HG03520 (cell line): ENCODE results near the gene CORO2A.

Source experiments
- ATAC-seq: cut with Tn5 transposase; IDR thresholded peaks from one replicate; pipeline ENCODE4 v1.9.1; 2021; ENCODE audit warnings: mild to moderate bottlenecking, moderate library complexity; ENCODE audit not compliant: unreplicated experiment

The CORO2A gene

GRCh38 chr9:98220911-98221310 is 28.5 kb upstream of the CORO2A start:
- ATAC-seq, result no peak

DNA sequence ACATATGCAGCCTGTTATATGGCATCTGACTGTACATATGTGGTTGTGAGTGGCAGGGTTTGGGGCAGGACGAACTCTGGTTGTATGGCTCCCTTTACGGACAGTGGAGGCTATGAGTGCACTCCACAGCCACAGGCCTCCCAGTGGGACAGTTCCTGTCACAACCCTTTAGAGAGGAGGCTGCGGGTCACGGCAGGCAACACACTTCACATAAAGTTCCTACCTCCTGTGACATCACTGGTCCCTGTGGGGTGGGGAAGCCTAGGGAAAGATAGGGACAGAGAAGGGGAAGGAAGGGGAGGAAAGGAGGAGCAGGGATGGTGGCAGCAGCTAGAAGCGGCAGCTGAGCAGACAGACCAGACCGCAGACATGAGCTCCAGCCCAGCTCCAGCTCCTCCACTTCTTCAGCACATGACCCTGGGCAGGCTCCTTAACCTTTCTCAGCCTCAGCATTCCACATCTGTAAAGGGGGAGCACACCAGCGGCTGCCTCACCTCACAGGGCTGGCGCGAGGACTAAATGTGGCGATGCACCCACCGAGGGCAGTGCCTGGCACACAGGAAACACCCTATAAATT is 27.4 kb upstream of the CORO2A start:
- no peak for ATAC-seq

GRCh38 chr9:98219364-98219716 is 26.9 kb upstream of the CORO2A start:
- ATAC-seq, result no peak

GRCh38 chr9:98218562-98219363 is 26.3 kb upstream of the CORO2A start:
- ATAC-seq, result no peak

DNA sequence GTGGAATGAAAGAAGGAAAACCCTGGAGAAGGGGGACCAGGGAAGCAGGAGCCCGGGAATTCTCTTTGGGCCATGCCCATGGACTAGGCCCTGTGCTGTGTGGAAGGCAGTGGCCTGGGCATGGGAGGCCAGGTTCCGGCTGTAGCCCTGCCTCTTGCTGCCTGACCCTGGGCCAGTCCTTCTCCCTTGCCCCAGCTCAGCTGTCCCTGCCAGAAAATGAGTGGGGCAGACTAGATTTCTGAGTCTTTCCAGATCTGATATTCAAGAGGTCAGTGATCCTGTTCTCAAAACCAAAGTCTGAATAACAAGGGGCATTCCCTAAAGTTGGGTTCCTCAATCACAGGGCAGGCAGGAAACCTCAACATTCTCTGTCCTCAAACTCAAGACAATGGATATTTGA is 24.8 kb upstream of the CORO2A start:
- no peak for ATAC-seq

DNA sequence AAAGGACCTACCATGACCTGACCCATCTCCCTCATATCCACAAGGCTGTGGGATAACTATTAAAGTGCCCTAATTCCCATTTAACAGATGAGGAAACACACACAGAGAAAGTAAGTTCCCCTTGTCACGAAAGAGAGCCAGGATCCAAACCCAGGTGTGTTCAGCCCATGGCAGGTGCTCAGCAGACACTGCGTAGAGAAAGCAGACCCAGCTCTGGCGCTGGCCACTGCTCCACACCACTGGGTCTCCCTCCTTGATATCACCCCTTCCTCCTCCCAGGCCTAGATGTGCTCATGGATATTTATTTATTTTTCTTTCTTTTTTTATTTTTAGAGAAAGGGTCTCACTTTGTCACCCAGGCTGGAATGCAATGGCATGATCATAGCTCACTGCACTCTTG is 24.0 kb upstream of the CORO2A start:
- ATAC-seq, result no peak

DNA sequence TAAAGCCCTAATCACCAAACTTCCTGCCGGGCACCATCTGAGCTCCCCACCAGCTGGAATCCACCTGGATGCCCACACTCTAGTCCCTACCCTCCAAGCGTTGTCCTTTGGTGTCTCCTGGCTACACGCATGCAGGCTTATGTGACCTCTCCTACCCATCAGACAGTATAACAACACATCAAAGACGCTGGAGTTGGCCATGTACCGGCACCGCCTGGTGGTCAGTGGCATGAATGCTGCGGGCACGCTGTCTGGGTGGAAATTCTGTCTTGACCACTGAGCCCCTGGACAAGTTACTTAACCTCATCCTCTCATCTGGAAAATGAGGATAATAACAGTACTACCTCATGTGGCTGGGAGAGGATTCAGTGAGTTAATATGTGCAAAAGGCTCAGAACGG is 23.4 kb upstream of the CORO2A start:
- ATAC-seq, result no peak

DNA sequence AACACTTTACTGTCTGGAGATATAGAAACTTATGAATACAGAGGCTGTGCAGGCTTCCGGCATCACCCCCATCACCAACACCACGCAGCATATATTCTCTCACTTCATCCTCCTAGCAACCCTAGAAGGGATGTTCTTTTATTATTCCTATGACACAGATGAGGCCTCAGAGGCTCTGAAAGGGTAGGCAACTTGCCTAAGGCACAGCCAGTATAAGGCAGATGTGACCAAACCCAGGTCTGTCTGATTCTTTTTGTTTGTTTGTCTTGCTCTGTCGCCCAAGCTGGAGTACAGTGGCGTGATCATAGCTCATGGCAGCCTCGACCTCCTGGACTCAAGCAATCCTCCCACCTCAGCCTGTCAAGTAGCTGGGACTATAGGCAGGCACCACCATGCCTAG is 22.8 kb upstream of the CORO2A start:
- ATAC-seq, result no peak

DNA sequence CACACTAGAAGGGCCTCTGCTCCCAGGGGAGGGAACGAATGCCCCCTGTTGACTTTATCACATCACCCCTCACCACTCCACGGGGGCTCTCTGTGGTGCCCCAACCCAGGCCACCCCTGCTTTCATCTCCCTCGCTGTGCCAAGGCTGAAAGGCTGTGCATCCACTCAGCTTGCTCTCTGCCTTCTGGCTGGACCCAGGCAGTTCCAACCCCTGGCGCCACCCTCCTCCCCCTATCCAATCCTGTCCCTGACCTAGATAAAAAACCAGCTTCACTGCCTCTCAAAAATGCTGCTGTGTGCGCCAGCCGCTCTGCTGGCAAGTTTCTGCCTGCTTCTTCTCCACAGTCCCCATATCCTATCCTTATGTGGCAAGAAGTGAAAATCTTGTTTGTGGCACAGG is 22.4 kb upstream of the CORO2A start:
- ATAC-seq, result no peak

DNA sequence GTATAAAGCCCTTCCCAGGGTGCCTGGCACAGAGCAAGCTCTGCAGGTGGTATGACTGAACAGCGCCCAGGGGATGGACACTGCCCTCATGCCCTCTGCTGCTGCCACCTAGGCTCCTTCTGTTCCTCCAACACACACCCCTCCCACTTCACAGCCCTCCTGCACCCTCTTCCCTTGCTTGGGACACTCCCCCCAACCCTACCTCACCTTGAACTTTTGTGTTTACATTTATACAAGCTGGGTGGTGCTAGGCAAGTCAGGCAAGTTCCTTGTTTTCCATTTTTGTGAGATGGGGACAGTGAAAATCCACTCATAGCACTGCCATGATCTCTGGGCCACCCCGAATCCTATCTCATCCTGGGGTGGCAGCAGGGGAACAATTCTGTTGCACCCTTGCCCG is 18.8 kb upstream of the CORO2A start:
- no peak for ATAC-seq

- no peak for ATAC-seq
Measured at GRCh38 chr9:98210435-98210834, 18.0 kb upstream of the CORO2A start.

GRCh38 chr9:98209530-98209929 is 17.1 kb upstream of the CORO2A start:
- no peak for ATAC-seq

- no peak for ATAC-seq
Measured at GRCh38 chr9:98208635-98209034, 16.2 kb upstream of the CORO2A start.

DNA sequence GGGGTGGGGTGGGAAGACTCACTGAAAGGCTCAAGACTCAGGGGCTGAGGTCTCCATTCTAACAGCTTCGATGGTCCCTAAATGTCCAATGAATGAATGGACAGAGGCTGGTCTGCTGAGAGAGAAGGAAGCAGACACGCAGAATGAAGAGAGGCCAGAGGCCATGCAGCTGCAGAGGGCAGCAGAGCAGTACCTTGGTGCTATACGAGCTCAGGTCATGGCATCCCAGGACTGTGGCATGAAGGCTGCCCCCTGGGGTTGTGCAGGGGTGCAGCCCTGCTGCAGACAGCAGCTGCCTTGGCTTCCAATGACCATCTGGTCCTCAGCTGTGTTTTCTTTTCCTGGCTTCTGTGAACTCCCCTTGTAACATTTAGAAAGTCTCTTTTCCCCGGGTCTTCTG is 15.2 kb upstream of the CORO2A start:
- no peak for ATAC-seq

DNA sequence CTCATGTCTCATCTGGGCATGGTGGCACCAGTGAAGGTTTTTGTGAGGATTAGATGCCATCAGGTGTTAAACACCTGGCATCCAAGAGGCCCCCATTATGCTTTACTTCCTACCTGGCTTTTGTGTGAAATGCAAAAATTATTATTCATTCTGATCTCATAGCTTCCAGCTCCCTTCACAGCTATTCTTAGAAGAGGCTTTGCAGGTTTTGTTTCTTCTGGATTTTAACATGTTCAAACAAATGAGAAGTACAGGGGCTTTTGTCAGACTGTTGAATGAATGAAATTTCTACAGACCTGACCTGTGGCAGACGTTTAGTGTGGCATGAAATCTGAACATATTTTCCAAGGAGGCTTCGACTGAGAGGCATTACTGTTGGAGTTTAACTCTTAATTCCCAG is 14.3 kb upstream of the CORO2A start:
- ATAC-seq, result no peak

DNA sequence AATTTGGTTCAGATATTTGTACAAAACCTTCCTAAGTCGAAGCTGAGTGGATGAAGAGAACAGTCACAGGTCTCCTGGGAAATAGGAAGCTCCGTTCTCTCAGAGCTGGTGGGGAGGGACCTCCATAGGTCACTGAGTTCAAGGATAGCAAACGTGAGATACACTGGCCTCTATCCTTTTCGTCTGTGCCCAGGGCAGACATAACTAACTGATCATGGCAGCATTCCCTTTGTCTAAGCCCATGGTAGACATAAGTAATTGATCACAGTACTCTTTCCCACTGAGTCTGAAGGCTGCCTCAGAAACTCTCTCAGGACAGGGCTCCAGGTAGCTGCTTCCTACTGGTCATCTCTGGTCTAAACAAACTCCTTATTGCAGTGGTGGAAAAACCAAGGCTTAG is 12.3 kb upstream of the CORO2A start:
- ATAC-seq, result no peak

DNA sequence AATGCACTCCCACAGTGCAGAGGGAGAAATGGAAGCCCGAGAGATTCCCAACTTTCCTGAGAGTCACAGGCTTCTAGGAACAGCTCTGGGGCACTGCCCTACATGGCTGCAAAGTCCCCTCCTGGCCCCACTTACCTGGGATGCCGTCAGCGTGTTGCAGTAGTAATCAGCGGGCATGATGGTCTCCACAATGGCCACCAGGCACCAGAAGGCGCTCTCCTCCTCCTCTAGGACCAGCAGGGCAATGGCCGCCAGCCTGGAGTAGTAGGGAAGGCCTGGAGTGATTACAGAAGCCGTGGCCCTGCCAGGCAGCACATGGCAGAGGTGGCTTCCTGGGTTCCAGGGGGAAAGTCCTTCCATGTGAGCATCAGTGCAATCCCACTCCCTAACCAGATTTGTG is 10.7 kb upstream of the CORO2A start:
- no peak for ATAC-seq

- no peak for ATAC-seq
Measured at GRCh38 chr9:98202252-98202651, 9.8 kb upstream of the CORO2A start.

- no peak for ATAC-seq
Measured at GRCh38 chr9:98201749-98202148, 9.3 kb upstream of the CORO2A start.

- no peak for ATAC-seq
Measured at GRCh38 chr9:98201102-98201501, 8.7 kb upstream of the CORO2A start.

GRCh38 chr9:98199388-98200033 is 7.1 kb upstream of the CORO2A start:
- ATAC-seq, result no peak

DNA sequence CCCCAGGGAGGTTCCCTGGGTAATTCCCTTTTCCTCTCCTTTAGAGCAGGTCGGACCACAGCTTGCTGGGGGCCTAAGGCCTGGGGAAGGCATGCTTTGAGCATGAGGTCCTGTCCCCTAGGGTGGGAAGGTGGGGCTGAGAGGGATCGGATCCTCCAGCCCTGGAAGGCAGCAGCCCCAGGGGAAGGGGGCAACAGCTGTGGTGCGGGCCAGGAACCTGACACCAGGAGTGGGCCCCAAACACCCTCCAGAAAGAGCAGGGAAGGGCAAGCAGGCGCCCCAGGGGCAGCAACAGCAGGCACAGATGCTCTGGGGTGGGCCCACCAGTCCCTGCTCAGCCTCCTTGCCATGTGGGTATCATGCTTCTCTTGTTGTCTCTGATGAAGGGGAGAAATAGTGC is 3.2 kb upstream of the CORO2A start:
- ATAC-seq, result no peak
